HFFc6 (cell line): Measurements from ENCODE around the gene TMEM134. TPM values are rescaled to one million over a fixed set of nuclear protein-coding genes. Genes with fewer than 3 reads are reported as not detected.

Source experiments
- DNase-seq: peaks from one replicate; pipeline ENCODE4 v3.0.0-alpha.2; 2018
- H3K27ac Mint-ChIP-seq: 2 replicates; pipeline ENCODE4 v1.8.0; 2020; ENCODE audit warnings: mild to moderate bottlenecking, mixed read lengths
- H3K27me3 Mint-ChIP-seq: 2 replicates; pipeline ENCODE4 v1.8.0; 2021; ENCODE audit warnings: mild to moderate bottlenecking, moderate library complexity, mixed read lengths; ENCODE audit not compliant: insufficient read depth
- H3K36me3 Mint-ChIP-seq: 2 replicates; pipeline ENCODE4 v1.8.0; 2021; ENCODE audit warnings: low read depth, mixed read lengths
- H3K4me1 Mint-ChIP-seq: 2 replicates; pipeline ENCODE4 v1.8.0; 2020; ENCODE audit warnings: low read depth, mixed read lengths
- H3K4me3 Mint-ChIP-seq: 2 replicates; pipeline ENCODE4 v1.8.0; 2020; ENCODE audit warnings: mild to moderate bottlenecking, moderate library complexity, mixed read lengths
- H3K9me3 Mint-ChIP-seq: 2 replicates; pipeline ENCODE4 v1.8.0; 2020; ENCODE audit warnings: mild to moderate bottlenecking, mixed read lengths
- CTCF ChIP-seq: fragments of 200-600 bp; sonication (generic); IDR thresholded peaks from 2 replicates; pipeline ENCODE4 v1.5.0; 2021; ENCODE audit warnings: antibody characterized with exemption, mild to moderate bottlenecking
- total RNA-seq, 6 experiments: library from RNA; stranded (reverse); fragmentation: NEBNext Ultra II Directional; extraction: Animal tissue kit (Norgen Biotek cat#: 25700); gene quantifications; 2 replicates in 1 of 6; 3 replicates in 5 of 6; pipeline ENCODE4 v1.2.3, GENCODE V29; 2021

The TMEM134 gene
- total RNA-seq, 6 experiments from 2014 or later = 28.5 to 43.7 (median 32.2) TPM

GRCh38 chr11:67498544-67498972 is 29.5 kb upstream of the TMEM134 start:
- no peak overlapping the region for H3K27ac Mint-ChIP-seq
- TF ChIP-seq CTCF = no peak
- H3K4me1 Mint-ChIP-seq = peaks cover 9% of the 10 kb centered on the region; the same call in 1 of the 2 replicates
- peaks cover 9% of the 10 kb centered on the region for H3K36me3 Mint-ChIP-seq
- H3K9me3 Mint-ChIP-seq = no peaks in the 10 kb centered on the region
- H3K27me3 Mint-ChIP-seq = no peaks in the 10 kb centered on the region; the same call in 1 of the 2 replicates
- DNase-seq = no peak
- H3K4me3 Mint-ChIP-seq = no peak overlapping the region

- H3K36me3 Mint-ChIP-seq = peaks cover 9% of the 10 kb centered on the region
- H3K4me1 Mint-ChIP-seq = peaks cover 9% of the 10 kb centered on the region; the same call in 1 of the 2 replicates
- H3K27ac Mint-ChIP-seq = no peak overlapping the region
- H3K4me3 Mint-ChIP-seq = no peak overlapping the region
- no peaks in the 10 kb centered on the region for H3K9me3 Mint-ChIP-seq
- TF ChIP-seq CTCF = no peak
- DNase-seq = no peak
- H3K27me3 Mint-ChIP-seq = no peaks in the 10 kb centered on the region
These were observed 28.7 kb upstream of the TMEM134 start for GRCh38 chr11:67497656-67498291.

GRCh38 chr11:67496113-67496512 is 27.1 kb upstream of the TMEM134 start:
- H3K4me3 Mint-ChIP-seq = no peak overlapping the region
- no peak overlapping the region for H3K27ac Mint-ChIP-seq
- no peak for DNase-seq
- H3K4me1 Mint-ChIP-seq = peaks cover 6% of the 10 kb centered on the region; the same call in 1 of the 2 replicates
- no peaks in the 10 kb centered on the region for H3K27me3 Mint-ChIP-seq
- peaks cover 7% of the 10 kb centered on the region for H3K36me3 Mint-ChIP-seq
- no peaks in the 10 kb centered on the region for H3K9me3 Mint-ChIP-seq
- no peak for TF ChIP-seq CTCF

GRCh38 chr11:67495234-67496005 is 26.4 kb upstream of the TMEM134 start:
- no peaks in the 10 kb centered on the region for H3K4me1 Mint-ChIP-seq
- H3K4me3 Mint-ChIP-seq = no peak overlapping the region
- H3K27me3 Mint-ChIP-seq = no peaks in the 10 kb centered on the region
- no peak for DNase-seq
- no peaks in the 10 kb centered on the region for H3K9me3 Mint-ChIP-seq
- H3K27ac Mint-ChIP-seq = no peak overlapping the region
- no peak for TF ChIP-seq CTCF
- no peaks in the 10 kb centered on the region for H3K36me3 Mint-ChIP-seq

- no peak overlapping the region for H3K4me3 Mint-ChIP-seq
- no peak for DNase-seq
These were observed 25.6 kb upstream of the TMEM134 start for GRCh38 chr11:67494371-67495233.

More at GRCh38 chr11:67494371-67495233, 25.6 kb upstream of the TMEM134 start:
- no peaks in the 10 kb centered on the region for H3K9me3 Mint-ChIP-seq
- no peaks in the 10 kb centered on the region for H3K4me1 Mint-ChIP-seq
- peaks cover 3% of the 10 kb centered on the region; the same call in 1 of the 2 replicates for H3K27me3 Mint-ChIP-seq
- H3K27ac Mint-ChIP-seq = no peak overlapping the region
- H3K36me3 Mint-ChIP-seq = no peaks in the 10 kb centered on the region
- TF ChIP-seq CTCF = no peak
